AG04449 (cell line): ENCODE data around the gene NUDT4B.
"Not testable (repeated sequence)": the region's sequence is repeated elsewhere in the genome, so short reads cannot be mapped to it uniquely, and the experiment has no call there.

Experiments
- CTCF ChIA-PET: fragments of 350-600 bp; formaldehyde crosslinking; extraction: SDS; loops from one replicate; lab custom pipeline; 2021; ENCODE audit warnings: antibody characterized with exemption; lab: Yijun Ruan, JAX
- POLR2A ChIA-PET: fragments of 400-600, 350-600 bp; formaldehyde crosslinking; extraction: SDS; loops from one replicate; lab custom pipeline; 2020; ENCODE audit warnings: antibody characterized with exemption, inconsistent platforms; lab: Yijun Ruan, JAX
- DNase-seq: peaks from one replicate; pipeline ENCODE4 v3.0.0-alpha.2; 2010; ENCODE audit warnings: low read depth, low spot score
- H3K4me3 ChIP-seq: 2 replicates; pipeline ENCODE4 v1.5.1; 2011; ENCODE audit warnings: low read depth, mild to moderate bottlenecking, control low read depth, low read length

NUDT4B gene

GRCh38 chr1:148748563-148749334, at the start of gene NUDT4B:
Gene NUDT4B, plus strand, starts transcription at chr1:148748774. Its CDS starts 179 bp downstream, at chr1:148748953.
- POLR2A ChIA-PET: not testable (repeated sequence)

GRCh38 chr1:148699357-148699756, 49.2 kb upstream of the NUDT4B start:
- CTCF ChIA-PET, DNase-seq, H3K4me3 ChIP-seq, POLR2A ChIA-PET: not testable (repeated sequence)

More at GRCh38 chr1:148748563-148749334, at the start of gene NUDT4B:
- H3K4me3 ChIP-seq, CTCF ChIA-PET, DNase-seq: not testable (repeated sequence)

- DNase-seq, H3K4me3 ChIP-seq, CTCF ChIA-PET, POLR2A ChIA-PET: not testable (repeated sequence)
These were observed 46.3 kb upstream of the NUDT4B start for GRCh38 chr1:148702242-148702641.

- H3K4me3 ChIP-seq, CTCF ChIA-PET, DNase-seq, POLR2A ChIA-PET: not testable (repeated sequence)
These were observed 44.5 kb upstream of the NUDT4B start for GRCh38 chr1:148703973-148704591.

GRCh38 chr1:148705316-148705948, 43.1 kb upstream of the NUDT4B start:
- POLR2A ChIA-PET, CTCF ChIA-PET: not testable (repeated sequence)

GRCh38 chr1:148708779-148709333, 39.7 kb upstream of the NUDT4B start:
- DNase-seq, CTCF ChIA-PET, H3K4me3 ChIP-seq, POLR2A ChIA-PET: not testable (repeated sequence)

More at GRCh38 chr1:148705316-148705948, 43.1 kb upstream of the NUDT4B start:
- not testable (repeated sequence) for H3K4me3 ChIP-seq, DNase-seq

GRCh38 chr1:148710772-148711523, 37.6 kb upstream of the NUDT4B start:
- POLR2A ChIA-PET, DNase-seq, CTCF ChIA-PET: not testable (repeated sequence)

GRCh38 chr1:148712353-148712752, 36.2 kb upstream of the NUDT4B start:
- CTCF ChIA-PET, POLR2A ChIA-PET, DNase-seq, H3K4me3 ChIP-seq: not testable (repeated sequence)

More at GRCh38 chr1:148710772-148711523, 37.6 kb upstream of the NUDT4B start:
- not testable (repeated sequence) for H3K4me3 ChIP-seq

GRCh38 chr1:148715518-148715917, 33.1 kb upstream of the NUDT4B start:
- H3K4me3 ChIP-seq, POLR2A ChIA-PET, DNase-seq, CTCF ChIA-PET: not testable (repeated sequence)

- DNase-seq, CTCF ChIA-PET, POLR2A ChIA-PET, H3K4me3 ChIP-seq: not testable (repeated sequence)
These were observed 31.5 kb upstream of the NUDT4B start for GRCh38 chr1:148716966-148717520.

- POLR2A ChIA-PET, H3K4me3 ChIP-seq, CTCF ChIA-PET, DNase-seq: not testable (repeated sequence)
These were observed 27.7 kb upstream of the NUDT4B start for GRCh38 chr1:148720918-148721317.

- POLR2A ChIA-PET, H3K4me3 ChIP-seq, DNase-seq, CTCF ChIA-PET: not testable (repeated sequence)
These were observed 25.8 kb upstream of the NUDT4B start for GRCh38 chr1:148722758-148723157.

- POLR2A ChIA-PET, CTCF ChIA-PET: not testable (repeated sequence)
These were observed 25.1 kb upstream of the NUDT4B start for GRCh38 chr1:148723515-148723914.

GRCh38 chr1:148724872-148725271, 23.7 kb upstream of the NUDT4B start:
- CTCF ChIA-PET, H3K4me3 ChIP-seq, POLR2A ChIA-PET, DNase-seq: not testable (repeated sequence)

More at GRCh38 chr1:148723515-148723914, 25.1 kb upstream of the NUDT4B start:
- DNase-seq, H3K4me3 ChIP-seq: not testable (repeated sequence)

- DNase-seq, CTCF ChIA-PET: not testable (repeated sequence)
These were observed 20.7 kb upstream of the NUDT4B start for GRCh38 chr1:148727862-148728261.

More at GRCh38 chr1:148727862-148728261, 20.7 kb upstream of the NUDT4B start:
- H3K4me3 ChIP-seq, POLR2A ChIA-PET: not testable (repeated sequence)
